Effector CD8-positive, alpha-beta T cell (primary cell): ENCODE data around the gene CCDC80.
"Not testable (repeated sequence)": the region's sequence is repeated elsewhere in the genome, so short reads cannot be mapped to it uniquely, and the experiment has no call there.

Source experiments
- DNase-seq: peaks from one replicate; lab custom pipeline; 2025; lab: John Stamatoyannopoulos, UW

CCDC80 gene

GRCh38 chr3:112665009-112665408 is 24.1 kb upstream of the CCDC80 start:
- DNase-seq, result not testable (repeated sequence)

GRCh38 chr3:112656043-112656442 is 15.1 kb upstream of the CCDC80 start:
- DNase-seq, result no peak

GRCh38 chr3:112654979-112655378 is 14.0 kb upstream of the CCDC80 start:
- DNase-seq, result no peak

GRCh38 chr3:112654492-112654891 is 13.5 kb upstream of the CCDC80 start:
- no peak for DNase-seq

- DNase-seq, result no peak
Observed at GRCh38 chr3:112653881-112654300, 12.9 kb upstream of the CCDC80 start.

- DNase-seq, result no peak
Observed at GRCh38 chr3:112653209-112653871, 12.4 kb upstream of the CCDC80 start.

- no peak for DNase-seq
Observed at GRCh38 chr3:112651516-112651915, 10.6 kb upstream of the CCDC80 start.

GRCh38 chr3:112651071-112651470 is 10.1 kb upstream of the CCDC80 start:
- no peak for DNase-seq

GRCh38 chr3:112650482-112650881 is 9.5 kb upstream of the CCDC80 start:
- DNase-seq, result no peak

GRCh38 chr3:112649478-112649735 is 8.5 kb upstream of the CCDC80 start:
- no peak for DNase-seq

- DNase-seq, result no peak
Observed at GRCh38 chr3:112647122-112647521, 6.2 kb upstream of the CCDC80 start.

- DNase-seq, result no peak
Observed at GRCh38 chr3:112646623-112647022, 5.7 kb upstream of the CCDC80 start.

- no peak for DNase-seq
Observed at GRCh38 chr3:112644453-112644852, 3.5 kb upstream of the CCDC80 start.

- no peak for DNase-seq
Observed at GRCh38 chr3:112643621-112644240, 2.8 kb upstream of the CCDC80 start.

- peak; percentile 61 for DNase-seq
Observed at GRCh38 chr3:112642912-112643506, 2.1 kb upstream of the CCDC80 start.

GRCh38 chr3:112640276-112640929 is 540 bp downstream of the CCDC80 start:
- no peak for DNase-seq

- no peak for DNase-seq
Observed at GRCh38 chr3:112639455-112640225, 1.3 kb downstream of the CCDC80 start.

- no peak for DNase-seq
Observed at GRCh38 chr3:112638327-112639020, 2.5 kb downstream of the CCDC80 start.

- DNase-seq, result no peak
Observed at GRCh38 chr3:112637700-112638099, 3.2 kb downstream of the CCDC80 start.

GRCh38 chr3:112635674-112636073 is 5.3 kb downstream of the CCDC80 start:
- DNase-seq, result no peak

- no peak for DNase-seq
Observed at GRCh38 chr3:112634786-112635541, 6.0 kb downstream of the CCDC80 start.
